Gastrocnemius medialis (tissue), 4 donors: ENCODE data around the gene CFAP70. TPM values are rescaled to one million over a fixed set of nuclear protein-coding genes. Genes with fewer than 3 reads are reported as not detected.
A peak's percentile ranks its signal among the peaks of the same experiment; 100 is the strongest.

ENCODE experiments used
- ATAC-seq, 2 donors: fragments of 150-250 bp; one replicate each; pipeline ENCODE4 v1.9.1; 2016
- DNase-seq, 2 donors: peaks; one replicate each; pipeline ENCODE4 v3.0.0-alpha.2; 2019
- H3K27ac ChIP-seq, 4 donors: fragments of 200-600 bp; sonication (generic); 1 replicate in 1 of 4; 2 replicates in 3 of 4; pipeline ENCODE4 v1.5.1; 2016 to 2018; ENCODE audit warnings: mild to moderate bottlenecking in 2 of 4, moderate library complexity in 1 of 4
- H3K27me3 ChIP-seq, 3 donors: fragments of 200-600 bp; sonication (generic) in 2 of 3; 1 replicate in 1 of 3; 2 replicates in 2 of 3; pipeline versions ENCODE4 v1.5.1 to v1.6.0; 2016 to 2019; ENCODE audit warnings: mild to moderate bottlenecking in 1 of 3, moderate library complexity in 1 of 3
- H3K36me3 ChIP-seq, 2 donors: fragments of 200-600 bp; sonication (generic) in 1 of 2; one replicate each; pipeline ENCODE4 v1.5.1; 2017 to 2018
- H3K4me1 ChIP-seq, 2 donors: fragments of 200-600 bp; sonication (generic) in 1 of 2; one replicate each; pipeline ENCODE4 v1.5.1; 2016 to 2017; ENCODE audit warnings: mild to moderate bottlenecking in 2 of 2
- H3K4me3 ChIP-seq, 4 donors: fragments of 200-600 bp; sonication (generic) in 3 of 4; 1 replicate in 1 of 4; 2 replicates in 3 of 4; pipeline ENCODE4 v1.5.1; 2016 to 2019; ENCODE audit warnings: mild to moderate bottlenecking in 2 of 4
- H3K9me3 ChIP-seq, 3 donors: fragments of 200-600 bp; sonication (generic) in 2 of 3; 1 replicate in 1 of 3; 2 replicates in 2 of 3; pipeline ENCODE4 v1.5.1; 2016 to 2019
- CTCF ChIP-seq, 5 experiments: fragments of 450-650 bp in 3 of 5; fragments of 200-600 bp in 2 of 5; sonication (generic) in 2 of 5; IDR thresholded peaks in 4 of 5; conservative IDR thresholded peaks in 1 of 5; 1 replicate in 4 of 5; 2 replicates in 1 of 5; pipeline ENCODE4 v1.5.1; 2016 to 2019; ENCODE audit warnings: antibody characterized with exemption in 5 of 5, mild to moderate bottlenecking in 3 of 5, moderate library complexity in 3 of 5
- POLR2A ChIP-seq, 2 donors: fragments of 450-650 bp; IDR thresholded peaks; one replicate each; pipeline ENCODE4 v1.6.1; 2017; ENCODE audit warnings: antibody characterized with exemption in 2 of 2, mild to moderate bottlenecking in 2 of 2, moderate library complexity in 2 of 2
- in situ Hi-C, 4 donors: fragments of 200-750 bp; cut with MboI; loops; one replicate each; pipeline versions ENCODE4 v1.15.0 to v1.8.0; 2017; ENCODE audit warnings: low sequenced_read_pairs in 4 of 4
- intact Hi-C: fragments of 100-400 bp; cut with DNase I; formaldehyde crosslinking; loops from one replicate; pipeline ENCODE4 v1.15.1; 2023; ENCODE audit warnings: low total_unique reads
- total RNA-seq, 4 donors: library from RNA; depleted of rRNA; stranded (reverse); fragments of >200 nt; gene quantifications; one replicate each; pipeline versions ENCODE4 v1.1.0 to v1.2.3, GENCODE V29; 2016

The CFAP70 gene
- total RNA-seq, 4 donors from 2014 or later: 0.20 to 1.8 (median 1.1) TPM

- no peak overlapping the region for H3K4me3 ChIP-seq
- no peak overlapping the region for H3K27ac ChIP-seq
- H3K9me3 ChIP-seq: no peaks in the 10 kb centered on the region
- H3K4me1 ChIP-seq: no peaks in the 10 kb centered on the region
- intact Hi-C loops (no loop called here), in situ Hi-C loops (no loop called here)
- DNase-seq (no peak), ATAC-seq (no peak)
- peaks cover 0 to 11% of the 10 kb centered on the region in 2 donors for H3K36me3 ChIP-seq
- no peaks in the 10 kb centered on the region for H3K27me3 ChIP-seq
- no peak for TF ChIP-seq POLR2A (IDR thresholded peaks at IDR 0.05)
- TF ChIP-seq CTCF (IDR thresholded peaks at IDR 0.05 in 4 of 5, conservative IDR thresholded peaks at IDR 0.05 in 1 of 5): no peak
Observed at GRCh38 chr10:73210395-73211105, 148.1 kb downstream of the CFAP70 start.

- Histone ChIP-seq H3K27ac (no peak overlapping the region), H3K9me3 (no peaks in the 10 kb centered on the region), H3K4me3 (no peak overlapping the region), H3K36me3 (peaks cover 0 to 11% of the 10 kb centered on the region in 2 donors), H3K4me1 (no peaks in the 10 kb centered on the region), H3K27me3 (no peaks in the 10 kb centered on the region)
- DNase-seq (no peak), ATAC-seq (no peak)
- in situ Hi-C loops: no loop called here
- intact Hi-C loops: no loop called here
- no peak for TF ChIP-seq CTCF (IDR thresholded peaks at IDR 0.05 in 4 of 5, conservative IDR thresholded peaks at IDR 0.05 in 1 of 5)
- TF ChIP-seq POLR2A (IDR thresholded peaks at IDR 0.05): no peak
Observed at GRCh38 chr10:73209705-73210104, 149.0 kb downstream of the CFAP70 start.

GRCh38 chr10:73207883-73208282 is 150.8 kb downstream of the CFAP70 start:
- intact Hi-C loops: no loop called here
- Histone ChIP-seq H3K27ac (no peak overlapping the region), H3K36me3 (peaks cover 0 to 11% of the 10 kb centered on the region in 2 donors), H3K4me3 (no peak overlapping the region), H3K4me1 (no peaks in the 10 kb centered on the region), H3K27me3 (no peaks in the 10 kb centered on the region), H3K9me3 (no peaks in the 10 kb centered on the region)
- in situ Hi-C loops: no loop called here
- peak in 1 of 2 donors; percentile 18 for DNase-seq
- TF ChIP-seq CTCF (IDR thresholded peaks at IDR 0.05 in 4 of 5, conservative IDR thresholded peaks at IDR 0.05 in 1 of 5) (no peak), POLR2A (IDR thresholded peaks at IDR 0.05) (no peak)
- no peak for ATAC-seq

- DNase-seq (no peak), ATAC-seq (no peak)
- intact Hi-C loops: no loop called here
- Histone ChIP-seq H3K9me3 (no peaks in the 10 kb centered on the region), H3K27ac (no peak overlapping the region), H3K4me3 (no peak overlapping the region), H3K27me3 (no peaks in the 10 kb centered on the region), H3K36me3 (peaks cover 0 to 11% of the 10 kb centered on the region in 2 donors), H3K4me1 (no peaks in the 10 kb centered on the region)
- in situ Hi-C loops: no loop called here
- no peak for TF ChIP-seq CTCF (IDR thresholded peaks at IDR 0.05 in 4 of 5, conservative IDR thresholded peaks at IDR 0.05 in 1 of 5)
- no peak for TF ChIP-seq POLR2A (IDR thresholded peaks at IDR 0.05)
Observed at GRCh38 chr10:73206385-73206784, 152.3 kb downstream of the CFAP70 start.

- intact Hi-C loops: no loop called here
- no peak overlapping the region for H3K27ac ChIP-seq
- ATAC-seq (no peak), DNase-seq (no peak)
- TF ChIP-seq POLR2A (IDR thresholded peaks at IDR 0.05) (no peak), CTCF (IDR thresholded peaks at IDR 0.05 in 4 of 5, conservative IDR thresholded peaks at IDR 0.05 in 1 of 5) (no peak)
- in situ Hi-C loops: no loop called here
- H3K4me1 ChIP-seq: no peaks in the 10 kb centered on the region
- no peaks in the 10 kb centered on the region for H3K27me3 ChIP-seq
- no peaks in the 10 kb centered on the region for H3K9me3 ChIP-seq
- H3K36me3 ChIP-seq: peaks cover 0 to 11% of the 10 kb centered on the region in 2 donors
- H3K4me3 ChIP-seq: no peak overlapping the region
Observed at GRCh38 chr10:73205890-73206289, 152.8 kb downstream of the CFAP70 start.
